ENCODE measurements around the gene ADRA1B. TPM values are rescaled to one million over a fixed set of nuclear protein-coding genes. Genes with fewer than 3 reads are reported as not detected.

Gene ADRA1B
- total RNA-seq, 1 experiment from 2014 or later = not detected

GRCh38 chr5:159936686-159937329 lies 20.5 kb downstream of the ADRA1B start:
- no CpG with 5 or more reads among the region's 6 CpGs for WGBS (ENCODE audit: extremely low coverage, insufficient read length, low lambda C conversion rate)
- no peak for DNase-seq
- H3K27me3 Mint-ChIP-seq (ENCODE audit: low read depth) = peaks cover 2% of the 10 kb centered on the region; the same call in 1 of the 2 replicates

More at GRCh38 chr5:159936686-159937329, 20.5 kb downstream of the ADRA1B start:
- Histone ChIP-seq H2AFZ (ENCODE audit: low read length) (no peak overlapping the region), H4K8ac (replicated peaks; ENCODE audit: insufficient read length, low read depth, low read length) (no peak overlapping the region), H3K23me2 (ENCODE audit: insufficient read length, low read depth, low read length, poor library complexity, severe bottlenecking) (no peaks in the 10 kb centered on the region), H4K91ac (ENCODE audit: insufficient read length, low read depth, low read length) (no peak overlapping the region), H3K27me3 (ENCODE audit: insufficient read depth, low read length) (no peaks in the 10 kb centered on the region), H2BK20ac (ENCODE audit: low read depth, low read length, poor library complexity, severe bottlenecking) (no peak overlapping the region), H3K14ac (ENCODE audit: insufficient read depth, low read length) (no peak overlapping the region), H3K18ac (ENCODE audit: insufficient read length, low read depth, low read length) (no peak overlapping the region), H3K27ac (ENCODE audit: insufficient read length, low read depth, low read length) (no peak overlapping the region), H3K9me3 (ENCODE audit: control insufficient read depth, low read depth, low read length) (no peaks in the 10 kb centered on the region), H2BK12ac (ENCODE audit: insufficient read length, low read depth, low read length) (no peak overlapping the region), H3K4me2 (ENCODE audit: insufficient read depth, insufficient read length, low read length) (no peak overlapping the region), H3K9ac (ENCODE audit: extremely low read depth, insufficient read length, low read length) (no peak overlapping the region), H3K23ac (ENCODE audit: insufficient read length, low read depth, low read length) (no peak overlapping the region), H4K5ac (ENCODE audit: insufficient read length, low read depth, low read length) (no peak overlapping the region), H3T11ph (ENCODE audit: low read length) (no peak overlapping the region), H4K20me1 (ENCODE audit: control insufficient read depth, insufficient read depth, insufficient read length) (no peaks in the 10 kb centered on the region), H2BK15ac (ENCODE audit: low read depth, low read length) (no peak overlapping the region), H3K79me1 (ENCODE audit: insufficient read depth, low read depth, low read length, poor library complexity, severe bottlenecking) (no peaks in the 10 kb centered on the region), H2AK5ac (ENCODE audit: insufficient read length, low read length) (no peak overlapping the region), H2BK120ac (ENCODE audit: low read depth, low read length, poor library complexity, severe bottlenecking) (no peak overlapping the region), H2BK5ac (ENCODE audit: insufficient read length, low read length) (no peak overlapping the region), H3K4ac (ENCODE audit: low read depth, low read length) (no peak overlapping the region), H3K56ac (ENCODE audit: insufficient read length, low read depth, low read length) (no peak overlapping the region), H3K4me1 (ENCODE audit: insufficient read depth, low read length) (no peaks in the 10 kb centered on the region), H3K79me2 (ENCODE audit: insufficient read depth, low read length) (no peaks in the 10 kb centered on the region)
- no peak overlapping the region for H3K27ac Mint-ChIP-seq
- no peak overlapping the region for H3K4me3 Mint-ChIP-seq
- no peak for TF ChIP-seq CTCF (conservative IDR thresholded peaks at IDR 0.05)
- no peaks in the 10 kb centered on the region for H3K36me3 Mint-ChIP-seq (ENCODE audit: insufficient read depth in 1 of 3, low read depth in 3 of 3)
- H3K4me1 Mint-ChIP-seq = no peaks in the 10 kb centered on the region
- H3K9me3 Mint-ChIP-seq = no peaks in the 10 kb centered on the region
